ENCODE results near the gene FBXL7.

DNA sequence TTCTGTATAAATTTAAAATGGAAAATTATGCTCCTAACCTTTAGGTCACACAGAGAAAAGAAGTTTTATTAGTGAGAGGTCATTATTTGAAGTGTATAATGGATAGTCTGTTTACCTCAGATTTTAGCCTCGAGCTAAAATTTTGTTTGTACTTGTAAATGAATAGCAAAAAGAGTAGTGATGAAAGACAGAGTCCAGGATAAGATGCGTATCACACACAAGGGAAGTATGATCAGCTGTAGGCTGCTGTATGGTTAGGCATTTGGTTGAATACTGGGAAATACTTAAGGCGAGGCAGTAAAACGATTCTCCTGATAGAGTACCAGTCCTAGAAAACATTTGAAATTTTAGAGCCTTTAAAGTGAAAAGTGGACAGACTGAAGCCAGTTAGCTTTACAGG is 92.7 kb downstream of the FBXL7 start:
- TF ChIP-seq, protein P1, sequence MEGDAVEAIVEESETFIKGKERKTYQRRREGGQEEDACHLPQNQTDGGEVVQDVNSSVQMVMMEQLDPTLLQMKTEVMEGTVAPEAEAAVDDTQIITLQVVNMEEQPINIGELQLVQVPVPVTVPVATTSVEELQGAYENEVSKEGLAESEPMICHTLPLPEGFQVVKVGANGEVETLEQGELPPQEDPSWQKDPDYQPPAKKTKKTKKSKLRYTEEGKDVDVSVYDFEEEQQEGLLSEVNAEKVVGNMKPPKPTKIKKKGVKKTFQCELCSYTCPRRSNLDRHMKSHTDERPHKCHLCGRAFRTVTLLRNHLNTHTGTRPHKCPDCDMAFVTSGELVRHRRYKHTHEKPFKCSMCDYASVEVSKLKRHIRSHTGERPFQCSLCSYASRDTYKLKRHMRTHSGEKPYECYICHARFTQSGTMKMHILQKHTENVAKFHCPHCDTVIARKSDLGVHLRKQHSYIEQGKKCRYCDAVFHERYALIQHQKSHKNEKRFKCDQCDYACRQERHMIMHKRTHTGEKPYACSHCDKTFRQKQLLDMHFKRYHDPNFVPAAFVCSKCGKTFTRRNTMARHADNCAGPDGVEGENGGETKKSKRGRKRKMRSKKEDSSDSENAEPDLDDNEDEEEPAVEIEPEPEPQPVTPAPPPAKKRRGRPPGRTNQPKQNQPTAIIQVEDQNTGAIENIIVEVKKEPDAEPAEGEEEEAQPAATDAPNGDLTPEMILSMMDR (IDR thresholded peaks at IDR 0.05): no peak
- TF ChIP-seq POLR2A (IDR thresholded peaks at IDR 0.05): no peak

Data from lower leg skin (tissue), 3 donors.